ENCODE measurements around the gene SELENOH.

SELENOH gene

GRCh38 chr11:57786436-57786835 is 45.1 kb downstream of the SELENOH start:
- no peak for DNase-seq

GRCh38 chr11:57787006-57787604 is 45.8 kb downstream of the SELENOH start:
- no peak for DNase-seq

DNA sequence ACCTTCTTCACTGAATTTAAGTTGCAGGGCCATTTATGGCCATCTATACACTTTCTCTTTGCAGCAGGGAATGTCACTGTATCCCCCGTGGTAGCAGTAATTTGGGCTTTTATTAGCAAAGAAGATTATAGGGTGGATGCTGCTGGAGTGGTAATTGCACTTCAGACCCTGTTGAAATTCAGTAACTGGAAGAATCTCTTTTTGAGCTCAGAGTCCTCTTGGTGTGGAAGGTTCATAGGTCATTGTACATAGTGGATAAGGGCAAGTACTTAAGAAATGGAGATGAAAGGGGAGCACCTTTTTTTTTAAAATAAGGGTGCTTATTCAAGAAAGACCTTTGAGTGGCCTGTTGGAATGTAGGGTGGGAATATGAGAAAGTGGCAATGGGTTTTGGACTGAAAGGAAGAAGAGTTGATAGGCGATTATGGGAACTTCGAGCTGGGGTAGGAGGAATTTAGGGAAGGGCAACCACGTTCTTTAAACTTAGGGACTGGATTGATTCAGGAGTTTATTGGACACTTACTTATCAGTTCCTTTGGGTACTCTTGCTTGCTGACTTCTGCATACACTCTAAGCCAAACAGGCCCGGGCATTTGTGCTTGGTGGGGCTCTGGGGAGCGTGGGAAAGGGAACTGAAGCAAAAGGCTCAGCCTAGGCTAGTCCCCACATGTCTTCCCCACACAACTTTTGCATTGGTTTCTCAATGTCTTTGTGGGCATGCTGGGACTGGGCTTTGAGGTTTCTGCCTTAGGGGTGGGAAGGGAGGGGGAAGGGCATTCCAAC is 46.8 kb downstream of the SELENOH start:
- no peak for DNase-seq

- no peak for DNase-seq
Measured at GRCh38 chr11:57788703-57789088, 47.4 kb downstream of the SELENOH start.

- DNase-seq: no peak
Measured at GRCh38 chr11:57791321-57792059, 50.2 kb downstream of the SELENOH start.

DNA sequence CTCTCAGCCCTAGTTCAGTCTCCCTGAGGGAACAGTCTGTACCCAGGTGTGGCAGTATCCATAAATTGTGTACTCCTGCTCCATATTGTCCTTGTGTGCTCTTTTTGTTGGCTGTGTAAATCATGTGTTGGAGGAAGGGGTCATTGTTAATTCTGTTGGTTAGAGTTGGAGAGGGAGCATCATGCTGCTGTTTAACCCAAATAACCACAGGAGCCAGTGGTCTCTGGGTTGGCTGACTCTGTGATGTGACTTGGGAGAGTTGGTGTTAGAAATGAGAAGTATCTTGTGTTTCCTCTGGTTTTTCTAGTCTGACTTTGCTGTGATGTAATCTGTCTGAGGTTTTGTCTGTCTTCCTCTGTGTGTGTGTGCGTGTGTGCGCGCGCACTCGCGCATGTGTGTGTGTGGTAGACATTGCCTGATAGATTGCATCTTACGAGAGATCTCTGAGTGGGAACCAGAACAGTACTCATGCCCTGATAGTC is 50.8 kb downstream of the SELENOH start:
- no peak for DNase-seq

DNA sequence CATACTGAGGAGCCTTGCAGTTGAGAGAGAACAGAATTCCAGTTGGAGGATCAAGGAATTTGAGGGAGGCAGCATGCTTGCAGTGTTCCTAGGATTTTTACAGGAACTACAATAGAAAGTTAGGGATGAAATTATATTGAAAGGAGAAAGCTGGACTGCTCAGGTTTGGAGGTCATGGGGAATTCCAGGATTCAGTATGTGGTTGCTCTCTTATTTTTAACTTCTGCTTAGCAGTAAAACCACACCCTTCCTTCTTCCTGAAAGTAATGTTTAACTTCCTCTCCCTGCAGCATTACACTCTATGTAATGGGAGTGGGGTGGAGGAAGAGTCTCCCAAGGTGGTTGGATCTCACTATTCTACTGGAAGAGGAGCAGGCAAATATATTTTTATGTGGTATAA is 51.6 kb downstream of the SELENOH start:
- no peak for DNase-seq

Measured in NCI-H524 (cell line).